Prostate gland (tissue), 2 donors: ENCODE data around the gene C4orf50.

Source experiments
- CTCF ChIP-seq, 4 experiments: fragments of 200-600 bp in 2 of 4; fragments of 450-650 bp in 2 of 4; sonication (generic) in 2 of 4; IDR thresholded peaks; 1 replicate in 3 of 4; 2 replicates in 1 of 4; pipeline ENCODE4 v1.5.1; 2016 to 2019; ENCODE audit warnings: antibody characterized with exemption in 4 of 4, mild to moderate bottlenecking in 2 of 4, moderate library complexity in 2 of 4
- POLR2A ChIP-seq: fragments of 450-650 bp; IDR thresholded peaks from one replicate; pipeline ENCODE4 v1.6.1; 2016; ENCODE audit warnings: antibody characterized with exemption, mild to moderate bottlenecking
- POLR2AphosphoS5 ChIP-seq: sonication (generic); formaldehyde crosslinking; IDR thresholded peaks from one replicate; pipeline ENCODE4 v1.6.1; 2017; ENCODE audit warnings: antibody characterized with exemption

- no peak for TF ChIP-seq CTCF (IDR thresholded peaks at IDR 0.05)
- TF ChIP-seq POLR2A: no peak
- no peak for TF ChIP-seq POLR2AphosphoS5
Observed at GRCh38 chr4:5881340-5881739, 136.9 kb downstream of the C4orf50 start.
